Activated CD8-positive, alpha-beta T cell treated with anti-CD3 and anti-CD28 coated beads for 36 hours (primary cell): ENCODE data around the gene SORCS3. TPM values are rescaled to one million over a fixed set of nuclear protein-coding genes. Genes with fewer than 3 reads are reported as not detected.

Source experiments
- ATAC-seq: fragments of 200-7000 bp; cut with Tn5 transposase; one replicate; pipeline ENCODE4 v1.10.0; 2021; ENCODE audit warnings: mild to moderate bottlenecking, moderate library complexity
- CTCF ChIA-PET: fragments of 350-600 bp; sonication (Branson Sonifier 250); formaldehyde crosslinking; loops from one replicate; lab custom pipeline; 2021; ENCODE audit warnings: antibody characterized with exemption; lab: Charles Lee
- POLR2A ChIA-PET: fragments of 350-600 bp; sonication (Branson Sonifier 250); formaldehyde crosslinking; loops from one replicate; lab custom pipeline; 2021; ENCODE audit warnings: antibody characterized with exemption; lab: Charles Lee
- DNase-seq: peaks from one replicate; pipeline ENCODE4 v3.0.0-alpha.2; 2020
- H3K27ac Mint-ChIP-seq: one replicate; pipeline ENCODE4 v1.8.0; 2021; ENCODE audit warnings: mild to moderate bottlenecking, mixed read lengths
- H3K27me3 Mint-ChIP-seq: one replicate; pipeline ENCODE4 v1.8.0; 2021; ENCODE audit warnings: mixed read lengths
- H3K36me3 Mint-ChIP-seq: one replicate; pipeline ENCODE4 v1.8.0; 2021; ENCODE audit warnings: low read depth, mixed read lengths
- H3K4me1 Mint-ChIP-seq: one replicate; pipeline ENCODE4 v1.8.0; 2021; ENCODE audit warnings: low read depth, mixed read lengths
- H3K4me3 Mint-ChIP-seq: one replicate; pipeline ENCODE4 v1.8.0; 2021; ENCODE audit warnings: mild to moderate bottlenecking, moderate library complexity, mixed read lengths
- H3K9me3 Mint-ChIP-seq: one replicate; pipeline ENCODE4 v1.8.0; 2021; ENCODE audit warnings: mixed read lengths
- intact Hi-C: fragments of 100-400 bp; cut with micrococcal nuclease; formaldehyde crosslinking; loops from one replicate; pipeline ENCODE4 v1.10.0; 2022
- total RNA-seq, 2 experiments: library from RNA; stranded (reverse); gene quantifications; one replicate each; pipeline ENCODE4 v1.2.3, GENCODE V29; 2021
- TF ChIP-seq, protein P1 (sequence below): fragments of 200-600 bp; IDR thresholded peaks from one replicate; pipeline ENCODE4 v1.8.0; 2022; ENCODE audit warnings: antibody characterized with exemption, mild to moderate bottlenecking

The SORCS3 gene
- total RNA-seq, 2 experiments from 2014 or later, result not detected

DNA sequence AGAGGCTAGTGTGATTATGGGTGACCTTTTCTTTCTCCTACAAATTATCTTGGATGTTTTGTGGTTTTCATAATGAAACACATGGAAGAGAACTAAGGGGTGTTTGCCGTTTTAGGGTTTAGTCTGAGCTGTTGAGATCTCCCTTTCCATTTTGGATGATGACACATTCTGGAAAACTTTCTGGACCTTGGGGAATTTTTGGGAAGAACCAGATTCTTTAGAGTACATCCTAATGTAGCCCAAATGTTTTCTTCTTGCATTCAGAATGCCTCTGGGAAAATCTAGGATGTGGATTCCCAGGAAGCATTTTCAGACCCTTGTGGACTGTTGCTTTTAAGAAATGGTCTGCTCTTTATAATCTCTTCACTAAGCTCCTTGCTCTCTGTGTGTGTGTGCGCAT, 165.7 kb downstream of the SORCS3 start:
- Mint-ChIP-seq H3K36me3 (no peaks in the 10 kb centered on the region), H3K27me3 (peaks cover 1% of the 10 kb centered on the region), H3K27ac (no peak overlapping the region), H3K9me3 (no peaks in the 10 kb centered on the region), H3K4me1 (no peaks in the 10 kb centered on the region), H3K4me3 (no peak overlapping the region)
- CTCF ChIA-PET, result no interaction called here
- ATAC-seq (no peak), DNase-seq (no peak)
- TF ChIP-seq, protein P1, sequence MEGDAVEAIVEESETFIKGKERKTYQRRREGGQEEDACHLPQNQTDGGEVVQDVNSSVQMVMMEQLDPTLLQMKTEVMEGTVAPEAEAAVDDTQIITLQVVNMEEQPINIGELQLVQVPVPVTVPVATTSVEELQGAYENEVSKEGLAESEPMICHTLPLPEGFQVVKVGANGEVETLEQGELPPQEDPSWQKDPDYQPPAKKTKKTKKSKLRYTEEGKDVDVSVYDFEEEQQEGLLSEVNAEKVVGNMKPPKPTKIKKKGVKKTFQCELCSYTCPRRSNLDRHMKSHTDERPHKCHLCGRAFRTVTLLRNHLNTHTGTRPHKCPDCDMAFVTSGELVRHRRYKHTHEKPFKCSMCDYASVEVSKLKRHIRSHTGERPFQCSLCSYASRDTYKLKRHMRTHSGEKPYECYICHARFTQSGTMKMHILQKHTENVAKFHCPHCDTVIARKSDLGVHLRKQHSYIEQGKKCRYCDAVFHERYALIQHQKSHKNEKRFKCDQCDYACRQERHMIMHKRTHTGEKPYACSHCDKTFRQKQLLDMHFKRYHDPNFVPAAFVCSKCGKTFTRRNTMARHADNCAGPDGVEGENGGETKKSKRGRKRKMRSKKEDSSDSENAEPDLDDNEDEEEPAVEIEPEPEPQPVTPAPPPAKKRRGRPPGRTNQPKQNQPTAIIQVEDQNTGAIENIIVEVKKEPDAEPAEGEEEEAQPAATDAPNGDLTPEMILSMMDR, result no peak
- intact Hi-C loops, result no loop called here
- POLR2A ChIA-PET, result no interaction called here

DNA sequence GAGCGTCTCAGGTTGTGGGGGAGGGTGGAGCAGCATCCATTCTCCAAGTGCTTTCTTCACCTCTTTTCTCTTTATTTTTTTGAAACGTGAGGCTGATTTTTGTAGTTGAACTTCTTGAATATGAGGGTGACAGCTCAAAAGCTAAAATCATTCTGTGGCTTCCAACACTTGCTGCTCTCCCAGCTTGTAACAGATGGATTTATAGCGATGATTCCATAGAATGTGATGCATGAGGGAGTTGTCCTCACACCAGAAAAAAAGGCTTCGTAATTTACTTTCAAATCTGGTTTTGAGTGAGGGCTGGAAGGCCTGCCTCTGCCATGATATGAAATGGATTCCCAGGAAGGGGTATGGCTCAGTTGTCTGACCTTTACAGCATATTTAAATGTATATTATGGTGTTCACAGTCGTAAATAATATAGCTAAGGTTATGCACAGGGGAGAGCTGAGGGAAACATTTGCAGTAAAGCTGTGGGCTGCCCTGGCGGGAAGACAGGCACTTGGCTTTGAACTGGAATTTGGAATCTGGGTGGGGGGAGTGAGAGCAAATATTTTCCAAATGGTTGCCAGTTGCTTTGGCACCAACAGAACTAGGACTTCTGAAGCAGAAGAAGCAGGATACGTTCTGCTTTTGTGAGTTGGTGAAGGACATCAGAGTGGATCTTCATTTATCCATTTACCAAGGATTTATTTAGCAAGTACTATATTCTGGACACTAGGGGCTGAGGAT, 166.7 kb downstream of the SORCS3 start:
- Mint-ChIP-seq H3K9me3 (no peaks in the 10 kb centered on the region), H3K27ac (no peak overlapping the region), H3K4me1 (no peaks in the 10 kb centered on the region), H3K27me3 (peaks cover 1% of the 10 kb centered on the region), H3K36me3 (no peaks in the 10 kb centered on the region), H3K4me3 (no peak overlapping the region)
- DNase-seq (no peak), ATAC-seq (no peak)
- TF ChIP-seq, protein P1, result no peak
- intact Hi-C loops, result no loop called here
- CTCF ChIA-PET, result no interaction called here
- POLR2A ChIA-PET, result no interaction called here

DNA sequence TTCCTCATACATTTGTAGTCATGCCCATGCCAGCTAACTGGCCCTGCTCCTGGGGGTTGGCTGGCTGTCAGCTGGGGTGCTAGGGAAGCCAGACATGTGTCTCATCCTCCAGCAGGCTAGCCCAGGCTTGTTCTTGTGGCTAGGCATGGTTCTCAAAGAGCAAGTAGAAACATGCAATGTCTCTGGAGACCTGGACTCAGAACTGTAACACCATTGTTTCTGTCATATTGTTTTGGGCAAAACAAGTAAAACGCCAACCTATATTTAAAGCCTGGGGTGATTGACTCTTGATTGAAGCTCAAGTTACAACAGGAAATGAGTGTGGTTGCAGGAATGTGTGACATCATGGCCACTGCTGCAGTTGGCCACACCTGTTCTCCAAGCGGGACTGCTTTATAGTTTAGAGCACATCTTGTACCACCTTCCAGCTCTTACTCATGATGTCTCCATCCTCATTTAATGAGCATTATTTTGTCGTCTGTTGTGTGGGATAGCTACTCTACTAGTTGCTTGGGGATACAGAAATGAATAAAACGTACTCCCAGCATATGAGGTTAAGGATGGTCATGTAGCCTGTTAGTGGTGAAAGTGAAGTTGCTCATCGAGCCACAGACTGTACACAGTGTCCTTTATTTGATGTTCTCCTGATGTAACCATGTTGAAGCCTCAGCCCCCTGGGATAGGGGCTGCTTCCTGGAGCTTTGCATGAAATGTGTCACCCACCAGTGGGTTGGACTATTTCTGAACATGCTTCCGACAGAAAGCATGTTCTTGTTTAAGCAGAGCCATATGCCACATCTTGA, 168.4 kb downstream of the SORCS3 start:
- TF ChIP-seq, protein P1, result no peak
- no peak overlapping the region for H3K4me3 Mint-ChIP-seq
- no peaks in the 10 kb centered on the region for H3K9me3 Mint-ChIP-seq
- POLR2A ChIA-PET, result no interaction called here
- ATAC-seq (no peak), DNase-seq (no peak)
- no peak overlapping the region for H3K27ac Mint-ChIP-seq
- CTCF ChIA-PET, result no interaction called here
- H3K27me3 Mint-ChIP-seq, result peaks cover 1% of the 10 kb centered on the region
- intact Hi-C loops, result no loop called here
- H3K36me3 Mint-ChIP-seq, result no peaks in the 10 kb centered on the region
- no peaks in the 10 kb centered on the region for H3K4me1 Mint-ChIP-seq

DNA sequence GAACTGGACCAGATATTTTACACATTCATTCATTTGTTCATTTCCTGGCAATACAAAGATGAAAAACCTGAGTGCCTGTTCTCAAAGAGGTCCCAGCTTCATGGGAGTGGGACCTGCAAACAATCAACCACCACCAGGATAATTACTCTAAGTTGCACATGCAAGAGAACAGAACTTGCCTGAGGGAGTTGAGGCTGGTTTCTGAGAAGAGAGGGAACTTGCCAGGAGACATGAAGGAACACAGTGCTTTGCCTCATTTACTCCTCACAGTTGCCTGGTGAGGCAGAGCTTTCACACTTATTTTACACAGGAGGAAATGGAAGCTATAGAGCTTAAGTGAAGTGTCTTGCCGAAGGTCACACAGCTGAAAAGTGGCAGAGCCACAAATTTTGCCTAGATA, 170.1 kb downstream of the SORCS3 start:
- DNase-seq, result no peak
- TF ChIP-seq, protein P1, result no peak
- no peak for ATAC-seq
- Mint-ChIP-seq H3K9me3 (no peaks in the 10 kb centered on the region), H3K4me3 (no peak overlapping the region), H3K27ac (no peak overlapping the region), H3K36me3 (no peaks in the 10 kb centered on the region), H3K4me1 (no peaks in the 10 kb centered on the region), H3K27me3 (peaks cover 1% of the 10 kb centered on the region)
- ChIA-PET CTCF (no interaction called here), POLR2A (no interaction called here)
- intact Hi-C loops, result no loop called here

- H3K27ac Mint-ChIP-seq, result no peak overlapping the region
- no peaks in the 10 kb centered on the region for H3K4me1 Mint-ChIP-seq
- H3K9me3 Mint-ChIP-seq, result no peaks in the 10 kb centered on the region
- ChIA-PET POLR2A (no interaction called here), CTCF (no interaction called here)
- no peaks in the 10 kb centered on the region for H3K36me3 Mint-ChIP-seq
- ATAC-seq (no peak), DNase-seq (no peak)
- peaks cover 3% of the 10 kb centered on the region for H3K27me3 Mint-ChIP-seq
- TF ChIP-seq, protein P1, result no peak
- H3K4me3 Mint-ChIP-seq, result no peak overlapping the region
- intact Hi-C loops, result no loop called here
These were observed 175.4 kb downstream of the SORCS3 start for GRCh38 chr10:104816501-104816900.
